Prostate gland (tissue), 2 donors: ENCODE measurements around the gene FCER2. TPM values are rescaled to one million over a fixed set of nuclear protein-coding genes. Genes with fewer than 3 reads are reported as not detected.
"Not testable (repeated sequence)": the region's sequence is repeated elsewhere in the genome, so short reads cannot be mapped to it uniquely, and the experiment has no call there.

Experiments used
- DNase-seq: peaks from one replicate; pipeline ENCODE4 v3.0.0-alpha.2; 2019; ENCODE audit warnings: low spot score
- H3K27ac ChIP-seq, 2 donors: fragments of 200-600 bp; sonication (generic); 2 replicates each; pipeline ENCODE4 v1.5.1; 2017 to 2019
- H3K27me3 ChIP-seq: fragments of 200-600 bp; sonication (generic); replicated peaks from 2 replicates; pipeline ENCODE4 v1.5.1; 2019; ENCODE audit not compliant: insufficient read depth
- H3K36me3 ChIP-seq, 2 donors: fragments of 200-600 bp; sonication (generic); 1 replicate in 1 of 2; 2 replicates in 1 of 2; pipeline versions ENCODE4 v1.5.1 to v1.8.1; 2017 to 2019
- H3K4me1 ChIP-seq: fragments of 200-600 bp; sonication (generic); replicated peaks from 2 replicates; pipeline ENCODE4 v1.5.1; 2019
- H3K4me3 ChIP-seq, 2 donors: fragments of 200-600 bp; sonication (generic); 2 replicates each; pipeline ENCODE4 v1.5.1; 2017 to 2019
- H3K9me3 ChIP-seq: fragments of 200-600 bp; sonication (generic); 2 replicates; pipeline ENCODE4 v1.5.1; 2017
- POLR2A ChIP-seq: fragments of 450-650 bp; IDR thresholded peaks from one replicate; pipeline ENCODE4 v1.6.1; 2016; ENCODE audit warnings: antibody characterized with exemption, mild to moderate bottlenecking
- POLR2AphosphoS5 ChIP-seq: sonication (generic); formaldehyde crosslinking; IDR thresholded peaks from one replicate; pipeline ENCODE4 v1.6.1; 2017; ENCODE audit warnings: antibody characterized with exemption
- WGBS: methylation state at CpG from one replicate; pipeline ENCODE4 v1.1.5; 2018; 5-methylcytosine and 5-hydroxymethylcytosine counted together
- intact Hi-C: fragments of 100-400 bp; cut with DNase I; formaldehyde crosslinking; loops from one replicate; pipeline ENCODE4 v1.14.2; 2022
- total RNA-seq, 2 donors: library from RNA; depleted of rRNA; stranded (reverse); fragments of >200 nt; gene quantifications; one replicate each; pipeline ENCODE4 v1.1.0, GENCODE V29; 2016
- TF ChIP-seq, protein P1 (sequence below), 4 experiments: fragments of 200-600 bp in 2 of 4; fragments of 450-650 bp in 2 of 4; sonication (generic) in 2 of 4; IDR thresholded peaks; 1 replicate in 3 of 4; 2 replicates in 1 of 4; pipeline ENCODE4 v1.5.1; 2016 to 2019; ENCODE audit warnings: antibody characterized with exemption in 4 of 4, mild to moderate bottlenecking in 2 of 4, moderate library complexity in 2 of 4

Gene FCER2
- total RNA-seq, 2 donors from 2014 or later: 1.5 TPM; not detected in 1

DNA sequence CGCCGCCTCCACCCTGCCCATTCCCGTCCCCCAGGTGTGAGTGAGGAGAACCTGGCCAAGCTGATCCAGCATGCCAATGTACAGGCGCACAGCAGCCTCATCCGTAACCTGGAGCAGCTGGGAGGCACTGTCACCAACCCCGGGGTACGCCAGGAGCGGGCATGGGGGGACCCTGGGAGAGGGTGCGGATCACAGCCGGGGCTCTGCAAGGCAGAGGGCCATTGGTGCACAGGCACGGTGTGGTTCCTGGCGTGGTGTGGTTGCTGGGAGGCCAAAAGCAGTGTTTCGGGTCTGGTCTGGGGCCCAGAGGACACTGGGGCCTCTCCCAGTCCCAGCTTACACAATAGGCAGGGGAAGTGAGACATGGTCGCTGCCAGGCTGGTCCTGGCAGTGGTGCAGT, 56.8 kb downstream of the FCER2 start:
- TF ChIP-seq POLR2A (no peak), POLR2AphosphoS5 (no peak)
- TF ChIP-seq, protein P1, sequence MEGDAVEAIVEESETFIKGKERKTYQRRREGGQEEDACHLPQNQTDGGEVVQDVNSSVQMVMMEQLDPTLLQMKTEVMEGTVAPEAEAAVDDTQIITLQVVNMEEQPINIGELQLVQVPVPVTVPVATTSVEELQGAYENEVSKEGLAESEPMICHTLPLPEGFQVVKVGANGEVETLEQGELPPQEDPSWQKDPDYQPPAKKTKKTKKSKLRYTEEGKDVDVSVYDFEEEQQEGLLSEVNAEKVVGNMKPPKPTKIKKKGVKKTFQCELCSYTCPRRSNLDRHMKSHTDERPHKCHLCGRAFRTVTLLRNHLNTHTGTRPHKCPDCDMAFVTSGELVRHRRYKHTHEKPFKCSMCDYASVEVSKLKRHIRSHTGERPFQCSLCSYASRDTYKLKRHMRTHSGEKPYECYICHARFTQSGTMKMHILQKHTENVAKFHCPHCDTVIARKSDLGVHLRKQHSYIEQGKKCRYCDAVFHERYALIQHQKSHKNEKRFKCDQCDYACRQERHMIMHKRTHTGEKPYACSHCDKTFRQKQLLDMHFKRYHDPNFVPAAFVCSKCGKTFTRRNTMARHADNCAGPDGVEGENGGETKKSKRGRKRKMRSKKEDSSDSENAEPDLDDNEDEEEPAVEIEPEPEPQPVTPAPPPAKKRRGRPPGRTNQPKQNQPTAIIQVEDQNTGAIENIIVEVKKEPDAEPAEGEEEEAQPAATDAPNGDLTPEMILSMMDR (IDR thresholded peaks at IDR 0.05): no peak
- Histone ChIP-seq H3K4me3 (no peak overlapping the region), H3K9me3 (no peaks in the 10 kb centered on the region), H3K4me1 (no peaks in the 10 kb centered on the region), H3K27ac (no peak overlapping the region), H3K36me3 (no peaks in the 10 kb centered on the region), H3K27me3 (no peaks in the 10 kb centered on the region)
- intact Hi-C loops: no loop called here
- DNase-seq: no peak
- WGBS: 91% methylated on average over 14 of the region's 14 CpGs

DNA sequence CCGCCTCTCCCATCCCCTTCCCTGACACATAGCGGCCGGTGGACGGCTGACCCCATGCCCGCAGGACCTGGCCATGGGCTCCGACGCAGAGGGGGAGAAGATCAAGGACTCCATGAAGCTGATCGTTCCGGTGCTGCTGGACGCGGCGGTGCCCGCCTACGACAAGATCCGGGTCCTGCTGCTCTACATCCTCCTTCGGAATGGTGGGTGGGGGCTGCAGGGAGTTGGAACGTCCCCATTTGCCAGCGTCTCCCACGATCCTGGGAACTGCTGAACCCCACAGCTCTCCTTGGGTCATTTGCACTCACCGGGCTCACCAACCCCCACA, 57.4 kb downstream of the FCER2 start:
- H3K9me3 ChIP-seq: no peaks in the 10 kb centered on the region
- intact Hi-C loops: no loop called here
- no peak overlapping the region for H3K4me3 ChIP-seq
- H3K27me3 ChIP-seq: no peaks in the 10 kb centered on the region
- H3K36me3 ChIP-seq: no peaks in the 10 kb centered on the region
- no peaks in the 10 kb centered on the region for H3K4me1 ChIP-seq
- TF ChIP-seq POLR2A (no peak), POLR2AphosphoS5 (no peak)
- TF ChIP-seq, protein P1 (IDR thresholded peaks at IDR 0.05): no peak
- H3K27ac ChIP-seq: no peak overlapping the region
- WGBS: 82% methylated on average over 4 of the region's 20 CpGs
- no peak for DNase-seq

DNA sequence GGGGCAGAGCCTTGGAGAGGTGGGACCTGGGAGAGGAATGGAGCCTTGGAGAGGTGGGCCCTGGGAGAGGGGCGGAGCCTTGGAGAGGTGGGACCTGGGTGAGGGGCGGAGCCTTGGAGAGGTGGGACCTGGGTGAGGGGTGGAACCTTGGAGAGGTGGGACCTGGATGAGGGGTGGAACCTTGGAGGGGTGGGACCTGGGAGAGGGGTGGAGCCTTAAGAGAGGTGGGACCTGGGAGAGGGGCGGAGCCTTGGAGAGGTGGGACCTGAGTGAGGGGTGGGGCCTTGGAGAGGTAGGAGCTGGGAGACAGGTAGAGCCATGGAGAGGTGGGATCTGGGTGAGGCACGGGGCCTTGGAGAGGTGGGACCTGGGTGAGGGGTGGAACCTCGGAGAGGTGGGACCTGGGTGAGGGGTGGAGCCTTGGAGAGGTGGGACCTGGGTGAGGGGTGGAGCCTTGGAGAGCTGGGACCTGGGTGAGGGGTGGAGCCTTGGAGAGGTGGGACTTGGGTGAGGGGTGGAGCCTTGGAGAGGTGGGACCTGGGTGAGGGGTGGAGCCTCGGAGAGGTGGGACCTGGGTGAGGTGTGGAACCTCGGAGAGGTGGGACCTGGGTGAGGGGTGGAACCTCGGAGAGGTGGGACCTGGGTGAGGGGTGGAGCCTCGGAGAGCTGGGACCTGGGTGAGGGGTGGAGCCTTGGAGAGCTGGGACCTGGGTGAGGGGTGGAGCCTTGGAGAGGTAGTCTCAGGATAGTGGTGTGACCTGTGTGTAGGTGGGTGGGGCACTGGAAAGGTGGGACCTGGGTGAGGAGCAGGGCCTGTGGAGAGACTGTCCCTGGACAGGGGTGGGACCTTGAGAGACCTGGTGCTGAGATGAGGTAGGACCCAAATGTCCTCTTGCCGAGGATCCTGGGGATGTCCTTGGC, 58.0 kb downstream of the FCER2 start:
- H3K4me1 ChIP-seq, intact Hi-C loops, H3K27me3 ChIP-seq, H3K27ac ChIP-seq, H3K36me3 ChIP-seq, H3K4me3 ChIP-seq, DNase-seq, H3K9me3 ChIP-seq: not testable (repeated sequence)
- 64% methylated on average over 10 of the region's 10 CpGs for WGBS

DNA sequence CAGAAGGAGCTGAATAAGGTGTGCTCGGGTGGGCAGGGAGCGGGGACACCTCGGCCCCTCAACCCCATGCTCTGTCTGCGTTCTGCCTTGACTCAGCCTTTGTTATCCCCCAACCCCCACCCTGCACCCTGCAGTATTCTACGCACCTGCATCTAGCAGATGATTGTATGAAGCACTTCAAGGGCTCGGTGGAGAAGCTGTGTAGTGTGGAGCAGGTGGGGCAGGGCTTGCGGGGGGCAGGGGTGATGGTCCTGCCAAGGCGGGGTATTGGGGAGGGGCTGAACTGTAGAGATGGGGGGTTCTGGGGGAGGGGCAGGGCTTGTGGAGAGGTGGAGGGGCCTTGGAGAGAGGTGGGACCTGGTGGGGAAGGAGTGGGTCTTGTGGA, 58.9 kb downstream of the FCER2 start:
- no peaks in the 10 kb centered on the region for H3K9me3 ChIP-seq
- no peaks in the 10 kb centered on the region for H3K4me1 ChIP-seq
- no peak for DNase-seq
- H3K27ac ChIP-seq: no peak overlapping the region
- no peaks in the 10 kb centered on the region for H3K36me3 ChIP-seq
- no peak overlapping the region for H3K4me3 ChIP-seq
- WGBS: 91% methylated on average over 8 of the region's 8 CpGs
- no peaks in the 10 kb centered on the region for H3K27me3 ChIP-seq
- intact Hi-C loops: no loop called here
- no peak for TF ChIP-seq POLR2A
- TF ChIP-seq, protein P1 (IDR thresholded peaks at IDR 0.05): no peak
- no peak for TF ChIP-seq POLR2AphosphoS5

DNA sequence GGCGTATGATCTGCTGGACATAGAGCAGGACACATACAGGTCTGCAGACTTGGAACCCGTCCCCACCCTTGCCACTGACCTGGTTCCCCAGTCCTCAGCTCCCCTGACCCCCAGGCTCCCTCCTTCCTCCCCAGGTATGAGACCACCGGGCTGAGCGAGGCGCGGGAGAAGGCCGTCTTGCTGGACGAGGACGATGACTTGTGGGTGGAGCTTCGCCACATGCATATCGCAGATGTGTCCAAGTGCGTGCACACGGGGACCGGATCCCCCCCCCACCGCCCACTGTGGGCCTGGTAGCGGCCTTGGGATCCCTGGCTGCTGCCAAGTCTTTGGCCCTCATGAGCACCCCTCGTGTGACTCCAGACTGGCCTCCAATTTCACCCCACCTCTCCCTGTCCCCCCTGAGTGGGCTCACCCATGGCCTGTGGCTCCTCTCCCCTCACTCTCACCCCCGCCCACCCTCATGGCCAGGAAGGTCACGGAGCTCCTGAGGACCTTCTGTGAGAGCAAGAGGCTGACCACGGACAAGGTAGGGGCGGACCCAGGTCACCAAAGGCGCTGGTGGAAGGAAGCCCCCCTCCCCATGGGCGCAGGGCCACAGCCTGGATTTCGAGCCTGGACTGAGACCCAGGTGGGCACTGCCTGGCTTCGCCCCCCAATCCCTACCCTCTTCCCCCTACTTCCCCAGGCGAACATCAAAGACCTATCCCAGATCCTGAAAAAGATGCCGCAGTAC, 59.5 kb downstream of the FCER2 start:
- H3K4me3 ChIP-seq: no peak overlapping the region
- H3K9me3 ChIP-seq: no peaks in the 10 kb centered on the region
- intact Hi-C loops: no loop called here
- no peak overlapping the region for H3K27ac ChIP-seq
- DNase-seq: no peak
- WGBS: 88% methylated on average over 24 of the region's 27 CpGs
- H3K27me3 ChIP-seq: no peaks in the 10 kb centered on the region
- H3K4me1 ChIP-seq: no peaks in the 10 kb centered on the region
- TF ChIP-seq, protein P1 (IDR thresholded peaks at IDR 0.05): no peak
- TF ChIP-seq POLR2AphosphoS5 (no peak), POLR2A (no peak)
- H3K36me3 ChIP-seq: no peaks in the 10 kb centered on the region
